ENCODE measurements around the gene RELN.

DNA sequence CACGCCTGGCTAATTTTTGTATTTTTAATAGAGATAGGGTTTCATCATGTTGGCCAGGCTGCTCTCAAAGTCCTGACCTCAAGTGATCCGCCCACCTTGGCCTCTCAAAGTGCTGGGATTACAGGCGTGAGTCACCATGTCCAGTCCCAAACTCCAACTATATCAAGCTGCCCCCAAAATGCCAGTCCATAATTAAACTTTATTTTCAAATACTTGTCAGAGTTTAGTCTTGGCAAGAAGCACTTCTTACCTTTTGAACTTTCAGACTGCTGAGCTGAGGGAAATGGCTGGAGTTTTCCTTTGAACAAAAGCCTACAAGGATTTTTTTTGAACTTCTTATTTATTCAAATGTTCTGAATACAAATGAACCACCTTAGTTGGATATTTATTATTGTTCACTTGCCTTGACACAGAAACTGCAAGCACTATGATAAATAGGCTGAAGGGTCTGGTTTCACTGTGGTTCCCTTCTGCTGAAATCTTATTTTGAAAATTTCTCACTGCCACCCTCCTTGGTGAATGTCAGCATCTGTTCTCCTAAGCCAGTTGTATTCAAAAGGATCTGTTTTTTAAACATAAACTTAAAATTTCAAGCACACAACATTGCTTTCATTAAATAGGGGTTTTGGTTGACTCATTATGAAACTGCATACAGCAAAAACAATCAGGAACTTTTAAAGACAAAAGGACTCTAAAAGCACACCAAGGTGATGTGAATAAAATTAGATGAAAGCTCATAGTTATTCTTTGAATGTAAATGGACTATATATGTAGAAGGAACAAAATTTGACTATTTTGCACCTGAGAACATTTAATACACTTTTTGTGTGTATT, 441.8 kb downstream of the RELN start:
- TF ChIP-seq POLR2A (IDR thresholded peaks at IDR 0.05) = no peak
- TF ChIP-seq, protein P1, sequence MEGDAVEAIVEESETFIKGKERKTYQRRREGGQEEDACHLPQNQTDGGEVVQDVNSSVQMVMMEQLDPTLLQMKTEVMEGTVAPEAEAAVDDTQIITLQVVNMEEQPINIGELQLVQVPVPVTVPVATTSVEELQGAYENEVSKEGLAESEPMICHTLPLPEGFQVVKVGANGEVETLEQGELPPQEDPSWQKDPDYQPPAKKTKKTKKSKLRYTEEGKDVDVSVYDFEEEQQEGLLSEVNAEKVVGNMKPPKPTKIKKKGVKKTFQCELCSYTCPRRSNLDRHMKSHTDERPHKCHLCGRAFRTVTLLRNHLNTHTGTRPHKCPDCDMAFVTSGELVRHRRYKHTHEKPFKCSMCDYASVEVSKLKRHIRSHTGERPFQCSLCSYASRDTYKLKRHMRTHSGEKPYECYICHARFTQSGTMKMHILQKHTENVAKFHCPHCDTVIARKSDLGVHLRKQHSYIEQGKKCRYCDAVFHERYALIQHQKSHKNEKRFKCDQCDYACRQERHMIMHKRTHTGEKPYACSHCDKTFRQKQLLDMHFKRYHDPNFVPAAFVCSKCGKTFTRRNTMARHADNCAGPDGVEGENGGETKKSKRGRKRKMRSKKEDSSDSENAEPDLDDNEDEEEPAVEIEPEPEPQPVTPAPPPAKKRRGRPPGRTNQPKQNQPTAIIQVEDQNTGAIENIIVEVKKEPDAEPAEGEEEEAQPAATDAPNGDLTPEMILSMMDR (IDR thresholded peaks at IDR 0.05) = no peak
- TF ChIP-seq EP300 (IDR thresholded peaks at IDR 0.05) = no peak
